ENCODE results near the gene MCF2L. TPM values are rescaled to one million over a fixed set of nuclear protein-coding genes. Genes with fewer than 3 reads are reported as not detected.

Gene MCF2L
- total RNA-seq, 3 donors from 2014 or later: 33.4 to 77.3 (median 38.6) TPM

- peak in 1 of 2 donors; percentile 36 for DNase-seq (ENCODE audit: low spot score in 2 of 2)
- no peak for TF ChIP-seq POLR2AphosphoS5 (IDR thresholded peaks at IDR 0.05)
- TF ChIP-seq, protein P1, sequence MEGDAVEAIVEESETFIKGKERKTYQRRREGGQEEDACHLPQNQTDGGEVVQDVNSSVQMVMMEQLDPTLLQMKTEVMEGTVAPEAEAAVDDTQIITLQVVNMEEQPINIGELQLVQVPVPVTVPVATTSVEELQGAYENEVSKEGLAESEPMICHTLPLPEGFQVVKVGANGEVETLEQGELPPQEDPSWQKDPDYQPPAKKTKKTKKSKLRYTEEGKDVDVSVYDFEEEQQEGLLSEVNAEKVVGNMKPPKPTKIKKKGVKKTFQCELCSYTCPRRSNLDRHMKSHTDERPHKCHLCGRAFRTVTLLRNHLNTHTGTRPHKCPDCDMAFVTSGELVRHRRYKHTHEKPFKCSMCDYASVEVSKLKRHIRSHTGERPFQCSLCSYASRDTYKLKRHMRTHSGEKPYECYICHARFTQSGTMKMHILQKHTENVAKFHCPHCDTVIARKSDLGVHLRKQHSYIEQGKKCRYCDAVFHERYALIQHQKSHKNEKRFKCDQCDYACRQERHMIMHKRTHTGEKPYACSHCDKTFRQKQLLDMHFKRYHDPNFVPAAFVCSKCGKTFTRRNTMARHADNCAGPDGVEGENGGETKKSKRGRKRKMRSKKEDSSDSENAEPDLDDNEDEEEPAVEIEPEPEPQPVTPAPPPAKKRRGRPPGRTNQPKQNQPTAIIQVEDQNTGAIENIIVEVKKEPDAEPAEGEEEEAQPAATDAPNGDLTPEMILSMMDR (IDR thresholded peaks at IDR 0.05): no peak
- TF ChIP-seq POLR2A (IDR thresholded peaks at IDR 0.05): no peak
- Histone ChIP-seq H3K27me3 (no peaks in the 10 kb centered on the region), H3K4me3 (no peak overlapping the region), H3K4me1 (no peaks in the 10 kb centered on the region), H3K27ac (no peak overlapping the region), H3K36me3 (no peaks in the 10 kb centered on the region), H3K9me3 (no peaks in the 10 kb centered on the region)
- intact Hi-C loops (cut with DNase I; ENCODE audit: low total_unique reads): no loop called here
These were observed 173.9 kb downstream of the MCF2L start for GRCh38 chr13:113142876-113143275.

- Histone ChIP-seq H3K4me3 (no peak overlapping the region), H3K4me1 (no peaks in the 10 kb centered on the region), H3K9me3 (no peaks in the 10 kb centered on the region), H3K36me3 (no peaks in the 10 kb centered on the region), H3K27me3 (no peaks in the 10 kb centered on the region), H3K27ac (no peak overlapping the region)
- peak in 1 of 2 donors; percentile 47 for DNase-seq (ENCODE audit: low spot score in 2 of 2)
- intact Hi-C loops (cut with DNase I; ENCODE audit: low total_unique reads): no loop called here
- TF ChIP-seq, protein P1 (IDR thresholded peaks at IDR 0.05): no peak
- TF ChIP-seq POLR2AphosphoS5 (IDR thresholded peaks at IDR 0.05): no peak
- TF ChIP-seq POLR2A (IDR thresholded peaks at IDR 0.05): no peak
These were observed 174.6 kb downstream of the MCF2L start for GRCh38 chr13:113143466-113144254.

GRCh38 chr13:113144255-113144629 is 175.2 kb downstream of the MCF2L start:
- Histone ChIP-seq H3K27me3 (no peaks in the 10 kb centered on the region), H3K4me3 (no peak overlapping the region), H3K4me1 (no peaks in the 10 kb centered on the region), H3K36me3 (no peaks in the 10 kb centered on the region), H3K27ac (no peak overlapping the region), H3K9me3 (no peaks in the 10 kb centered on the region)
- TF ChIP-seq POLR2AphosphoS5 (IDR thresholded peaks at IDR 0.05) (no peak), POLR2A (IDR thresholded peaks at IDR 0.05) (no peak)
- TF ChIP-seq, protein P1 (IDR thresholded peaks at IDR 0.05): no peak
- DNase-seq (ENCODE audit: low spot score in 2 of 2): no peak
- intact Hi-C loops (cut with DNase I; ENCODE audit: low total_unique reads): no loop called here

DNA sequence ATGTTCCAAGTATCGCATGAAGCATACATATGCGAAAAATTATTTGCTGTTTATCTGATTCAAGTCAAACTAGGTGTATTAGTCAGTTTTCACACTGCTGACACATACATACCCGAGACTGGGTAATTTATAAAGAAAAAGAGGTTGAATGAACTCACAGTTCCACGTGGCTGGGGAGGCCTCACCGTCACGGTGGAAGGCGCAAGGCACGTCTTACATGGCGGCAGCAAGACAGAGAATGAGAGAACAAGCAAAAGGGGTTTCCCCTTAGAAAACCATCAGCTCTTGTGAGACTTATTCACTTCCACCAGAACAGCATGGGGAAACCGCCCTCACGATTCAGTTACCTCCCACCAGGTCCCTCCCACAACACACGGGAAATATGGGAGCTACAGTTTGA is 176.5 kb downstream of the MCF2L start:
- Histone ChIP-seq H3K9me3 (no peaks in the 10 kb centered on the region), H3K4me1 (no peaks in the 10 kb centered on the region), H3K27me3 (no peaks in the 10 kb centered on the region), H3K36me3 (no peaks in the 10 kb centered on the region), H3K27ac (no peak overlapping the region), H3K4me3 (no peak overlapping the region)
- DNase-seq (ENCODE audit: low spot score in 2 of 2): no peak
- intact Hi-C loops (cut with DNase I; ENCODE audit: low total_unique reads): no loop called here
- no peak for TF ChIP-seq POLR2A (IDR thresholded peaks at IDR 0.05)
- no peak for TF ChIP-seq POLR2AphosphoS5 (IDR thresholded peaks at IDR 0.05)
- TF ChIP-seq, protein P1 (IDR thresholded peaks at IDR 0.05): no peak

GRCh38 chr13:113145911-113146598 is 177.0 kb downstream of the MCF2L start:
- DNase-seq (ENCODE audit: low spot score in 2 of 2): no peak
- Histone ChIP-seq H3K27me3 (no peaks in the 10 kb centered on the region), H3K9me3 (no peaks in the 10 kb centered on the region), H3K27ac (no peak overlapping the region), H3K4me3 (no peak overlapping the region), H3K4me1 (no peaks in the 10 kb centered on the region), H3K36me3 (no peaks in the 10 kb centered on the region)
- intact Hi-C loops (cut with DNase I; ENCODE audit: low total_unique reads): no loop called here
- TF ChIP-seq POLR2A (IDR thresholded peaks at IDR 0.05) (no peak), POLR2AphosphoS5 (IDR thresholded peaks at IDR 0.05) (no peak)
- TF ChIP-seq, protein P1 (IDR thresholded peaks at IDR 0.05): no peak

Measured in breast epithelium (tissue), 4 donors.